ENCODE measurements around the gene ATP6V0E1.

Gene ATP6V0E1

GRCh38 chr5:173033923-173034322, 50.4 kb downstream of the ATP6V0E1 start:
- TF ChIP-seq POLR2AphosphoS5 (IDR thresholded peaks at IDR 0.05; ENCODE audit: low read depth) (no peak), GABPA (IDR thresholded peaks at IDR 0.05; ENCODE audit: low read depth) (no peak), REST (IDR thresholded peaks at IDR 0.05; ENCODE audit: insufficient replicate concordance, low read depth) (no peak), SPI1 (IDR thresholded peaks at IDR 0.05; ENCODE audit: borderline replicate concordance, low read depth) (no peak), CTCF (IDR thresholded peaks at IDR 0.05; ENCODE audit: insufficient read depth, low read length) (no peak)
- no peaks in the 10 kb centered on the region for H3K27me3 ChIP-seq (ENCODE audit: insufficient read depth, poor library complexity, severe bottlenecking)
- H3K4me3 ChIP-seq (replicated peaks; ENCODE audit: insufficient read depth, low read length) = no peak overlapping the region
- H3K27ac ChIP-seq (replicated peaks) = no peak overlapping the region
- no peak for DNase-seq (ENCODE audit: low read depth in 1 of 2, low spot score in 1 of 2)

- Histone ChIP-seq H3K27me3 (ENCODE audit: insufficient read depth, poor library complexity, severe bottlenecking) (no peaks in the 10 kb centered on the region), H3K27ac (replicated peaks) (no peak overlapping the region), H3K4me3 (replicated peaks; ENCODE audit: insufficient read depth, low read length) (no peak overlapping the region)
- TF ChIP-seq GABPA (IDR thresholded peaks at IDR 0.05; ENCODE audit: low read depth) (no peak), CTCF (IDR thresholded peaks at IDR 0.05; ENCODE audit: insufficient read depth, low read length) (no peak), SPI1 (IDR thresholded peaks at IDR 0.05; ENCODE audit: borderline replicate concordance, low read depth) (no peak), POLR2AphosphoS5 (IDR thresholded peaks at IDR 0.05; ENCODE audit: low read depth) (no peak; the same call in 1 of the 2 replicates), REST (IDR thresholded peaks at IDR 0.05; ENCODE audit: insufficient replicate concordance, low read depth) (no peak)
- DNase-seq (ENCODE audit: low read depth in 1 of 2, low spot score in 1 of 2) = no peak
These were observed 52.5 kb downstream of the ATP6V0E1 start for GRCh38 chr5:173035904-173036707.

- TF ChIP-seq SPI1 (IDR thresholded peaks at IDR 0.05; ENCODE audit: borderline replicate concordance, low read depth) = no peak
- no peak for DNase-seq (ENCODE audit: low read depth in 1 of 2, low spot score in 1 of 2)
- Histone ChIP-seq H3K27ac (replicated peaks) (no peak overlapping the region), H3K27me3 (ENCODE audit: insufficient read depth, poor library complexity, severe bottlenecking) (no peaks in the 10 kb centered on the region), H3K4me3 (replicated peaks; ENCODE audit: insufficient read depth, low read length) (no peak overlapping the region)
These were observed 55.6 kb downstream of the ATP6V0E1 start for GRCh38 chr5:173039188-173039587.

DNA sequence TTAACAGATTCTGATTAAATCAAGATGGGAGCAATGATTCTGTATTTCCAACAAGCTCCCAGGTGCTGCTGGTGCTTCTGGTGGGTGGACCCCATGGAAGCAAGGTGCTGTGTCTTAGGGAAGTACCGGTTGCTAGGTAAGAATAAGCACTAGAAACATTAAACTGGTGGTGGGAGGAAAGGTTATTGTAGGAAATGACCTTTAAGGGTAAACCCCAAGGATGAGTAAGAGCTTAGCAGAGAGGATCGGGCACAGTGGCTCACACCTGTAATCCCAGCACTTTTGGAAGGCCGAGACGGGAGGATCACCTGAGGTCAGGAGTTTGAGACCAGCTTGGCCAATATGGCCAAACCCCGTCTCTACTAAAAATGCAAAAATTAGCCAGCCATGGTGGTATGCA, 56.4 kb downstream of the ATP6V0E1 start:
- no peak for TF ChIP-seq POLR2AphosphoS5 (IDR thresholded peaks at IDR 0.05; ENCODE audit: low read depth)
- TF ChIP-seq REST (IDR thresholded peaks at IDR 0.05; ENCODE audit: insufficient replicate concordance, low read depth) = no peak
- no peak for TF ChIP-seq CTCF (IDR thresholded peaks at IDR 0.05; ENCODE audit: insufficient read depth, low read length)
- TF ChIP-seq SPI1 (IDR thresholded peaks at IDR 0.05; ENCODE audit: borderline replicate concordance, low read depth) = no peak
- TF ChIP-seq GABPA (IDR thresholded peaks at IDR 0.05; ENCODE audit: low read depth) = no peak
- Histone ChIP-seq H3K27me3 (ENCODE audit: insufficient read depth, poor library complexity, severe bottlenecking) (no peaks in the 10 kb centered on the region), H3K27ac (replicated peaks) (no peak overlapping the region), H3K4me3 (replicated peaks; ENCODE audit: insufficient read depth, low read length) (no peak overlapping the region)
- no peak for DNase-seq (ENCODE audit: low read depth in 1 of 2, low spot score in 1 of 2)

Data from HL-60 (cell line).